Testis (tissue), 2 donors: Measurements from ENCODE around the gene SNX8.

Experiments
- POLR2A ChIP-seq: fragments of 450-650 bp; IDR thresholded peaks from one replicate; pipeline ENCODE4 v1.6.1; 2017; ENCODE audit warnings: antibody characterized with exemption, mild to moderate bottlenecking, moderate library complexity
- TF ChIP-seq, protein P1 (sequence below), 3 experiments: fragments of 450-650 bp in 2 of 3; fragments of 200-600 bp in 1 of 3; sonication (generic) in 1 of 3; IDR thresholded peaks; one replicate each; pipeline ENCODE4 v1.5.1; 2016 to 2019; ENCODE audit warnings: antibody characterized with exemption in 3 of 3, mild to moderate bottlenecking in 2 of 3, moderate library complexity in 1 of 3

DNA sequence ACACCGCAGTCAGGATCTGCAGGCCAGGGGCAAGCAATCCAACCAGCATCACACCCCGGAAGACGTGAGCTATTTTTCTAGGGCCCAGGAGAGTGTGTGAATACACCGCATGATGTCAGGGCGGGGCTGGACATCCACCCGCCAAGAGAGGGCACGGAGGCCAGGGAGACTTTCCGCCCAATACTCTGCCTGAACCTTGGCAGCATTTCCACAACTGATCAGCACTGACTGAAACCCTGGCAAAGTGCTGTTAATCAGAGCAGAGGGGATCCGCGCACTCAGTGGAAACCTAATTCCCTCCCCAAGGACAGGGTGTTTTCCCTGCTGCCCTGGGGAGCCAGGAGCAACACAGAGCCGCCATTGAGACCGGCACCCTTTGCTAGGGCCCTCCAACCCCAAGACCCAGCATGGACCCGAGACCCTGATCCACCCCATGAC lies 89.7 kb downstream of the SNX8 start:
- TF ChIP-seq, protein P1, sequence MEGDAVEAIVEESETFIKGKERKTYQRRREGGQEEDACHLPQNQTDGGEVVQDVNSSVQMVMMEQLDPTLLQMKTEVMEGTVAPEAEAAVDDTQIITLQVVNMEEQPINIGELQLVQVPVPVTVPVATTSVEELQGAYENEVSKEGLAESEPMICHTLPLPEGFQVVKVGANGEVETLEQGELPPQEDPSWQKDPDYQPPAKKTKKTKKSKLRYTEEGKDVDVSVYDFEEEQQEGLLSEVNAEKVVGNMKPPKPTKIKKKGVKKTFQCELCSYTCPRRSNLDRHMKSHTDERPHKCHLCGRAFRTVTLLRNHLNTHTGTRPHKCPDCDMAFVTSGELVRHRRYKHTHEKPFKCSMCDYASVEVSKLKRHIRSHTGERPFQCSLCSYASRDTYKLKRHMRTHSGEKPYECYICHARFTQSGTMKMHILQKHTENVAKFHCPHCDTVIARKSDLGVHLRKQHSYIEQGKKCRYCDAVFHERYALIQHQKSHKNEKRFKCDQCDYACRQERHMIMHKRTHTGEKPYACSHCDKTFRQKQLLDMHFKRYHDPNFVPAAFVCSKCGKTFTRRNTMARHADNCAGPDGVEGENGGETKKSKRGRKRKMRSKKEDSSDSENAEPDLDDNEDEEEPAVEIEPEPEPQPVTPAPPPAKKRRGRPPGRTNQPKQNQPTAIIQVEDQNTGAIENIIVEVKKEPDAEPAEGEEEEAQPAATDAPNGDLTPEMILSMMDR (IDR thresholded peaks at IDR 0.05) = no peak
- TF ChIP-seq POLR2A = no peak
